GM08714 (cell line): ENCODE data around the gene MORF4L1.

Source experiments
- H3K4me3 ChIP-seq: fragments of 200-500 bp; sonication (Bioruptor generic); 2 replicates; pipeline ENCODE4 v1.5.1; 2014; ENCODE audit warnings: mild to moderate bottlenecking, low read length, inconsistent platforms
- ZNF274 ChIP-seq: IDR thresholded peaks from 2 replicates; pipeline ENCODE4 v1.6.1; 2012; ENCODE audit warnings: mild to moderate bottlenecking, low read depth, low read length

The MORF4L1 gene

DNA sequence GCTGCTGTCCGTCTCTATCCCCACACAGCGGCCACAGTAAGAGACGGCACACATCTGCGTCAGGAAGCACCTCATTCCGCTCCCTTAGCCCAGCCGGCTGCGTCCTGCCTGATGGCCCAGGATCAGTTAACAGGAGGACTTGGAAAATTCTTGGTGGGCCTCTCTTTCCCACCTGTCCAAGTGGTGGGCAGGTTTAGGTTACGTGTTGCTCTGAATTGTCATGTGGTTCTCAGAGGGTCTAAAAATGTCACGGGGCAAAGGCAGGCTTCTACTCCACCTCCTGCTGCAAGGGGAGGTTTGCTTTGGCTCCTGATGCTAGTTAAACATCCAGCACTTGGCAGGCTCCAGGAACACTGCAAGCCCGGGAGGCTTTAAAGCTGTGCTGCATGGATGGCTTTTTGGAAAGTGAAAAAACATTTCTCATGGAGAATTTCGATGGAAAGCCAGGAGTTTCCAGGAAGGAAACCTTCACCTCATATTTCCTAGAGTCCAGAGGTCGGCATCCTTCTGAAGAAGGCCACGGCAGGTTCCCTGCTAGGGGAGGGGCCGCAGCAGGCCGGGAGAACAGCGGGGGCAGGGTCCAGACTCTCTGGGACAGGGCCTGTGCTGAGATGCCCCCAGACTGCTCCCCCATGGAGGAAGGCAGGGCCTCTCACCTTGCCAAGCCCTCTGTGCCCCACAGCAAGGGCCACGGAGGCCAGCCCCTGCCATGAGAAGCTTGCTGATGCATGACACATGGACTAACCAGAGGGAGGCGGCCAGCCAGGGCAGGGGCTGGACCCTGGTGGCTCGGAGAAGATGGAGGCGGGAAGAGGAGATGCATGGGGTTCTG, 61.3 kb downstream of the MORF4L1 start:
- TF ChIP-seq ZNF274 = no peak

DNA sequence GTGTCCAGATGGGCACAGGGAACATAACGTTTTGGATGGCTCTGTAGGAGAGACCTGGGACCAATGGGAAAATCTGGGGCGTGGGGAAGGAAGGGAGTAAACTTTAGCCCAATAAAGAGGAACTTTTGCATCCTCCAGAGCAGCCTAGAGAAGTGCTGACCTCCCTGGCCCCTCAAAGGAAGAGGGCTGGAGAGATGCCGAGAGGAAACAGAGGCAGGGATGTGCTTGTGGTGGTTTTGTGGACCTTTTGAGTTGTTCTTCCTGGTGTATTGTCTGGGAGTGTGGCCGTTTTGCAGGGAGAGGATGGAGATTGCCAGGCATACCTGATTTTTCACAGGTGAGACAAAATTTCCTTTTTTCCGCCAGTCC, 61.9 kb downstream of the MORF4L1 start:
- no peak overlapping the region for H3K4me3 ChIP-seq
- no peak for TF ChIP-seq ZNF274

More for the DNA sequence above, 61.3 kb downstream of the MORF4L1 start:
- no peak overlapping the region for H3K4me3 ChIP-seq

DNA sequence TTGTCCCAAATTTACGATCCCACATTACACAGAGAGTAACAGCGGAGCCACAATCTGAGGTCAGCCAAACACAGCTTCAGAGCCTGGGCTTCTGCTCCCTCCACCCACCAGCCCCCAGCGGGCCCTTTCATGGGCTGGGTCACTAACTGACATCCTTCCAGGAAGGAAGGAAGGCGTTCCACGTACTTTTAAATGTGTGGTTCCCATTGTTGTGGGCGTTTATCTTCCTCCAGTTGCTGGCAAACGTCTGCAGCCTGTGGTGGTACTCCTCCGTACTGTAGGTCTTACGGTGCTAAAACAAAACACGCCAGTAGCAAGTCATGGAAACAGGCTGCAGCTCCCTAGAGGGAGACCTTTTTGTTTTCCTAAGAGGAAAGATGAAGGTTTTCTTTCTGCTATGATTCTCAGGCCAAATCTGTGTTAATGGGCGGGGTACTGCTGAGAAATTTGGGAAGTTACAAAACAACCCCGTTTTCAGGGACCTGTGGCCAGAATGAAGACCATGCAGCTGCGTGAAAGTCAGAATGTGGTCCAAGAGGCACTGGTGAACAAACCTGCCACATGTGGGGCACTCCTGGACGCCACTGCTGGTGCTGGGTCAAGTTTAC, 64.5 kb downstream of the MORF4L1 start:
- H3K4me3 ChIP-seq = no peak overlapping the region
- TF ChIP-seq ZNF274 = no peak

DNA sequence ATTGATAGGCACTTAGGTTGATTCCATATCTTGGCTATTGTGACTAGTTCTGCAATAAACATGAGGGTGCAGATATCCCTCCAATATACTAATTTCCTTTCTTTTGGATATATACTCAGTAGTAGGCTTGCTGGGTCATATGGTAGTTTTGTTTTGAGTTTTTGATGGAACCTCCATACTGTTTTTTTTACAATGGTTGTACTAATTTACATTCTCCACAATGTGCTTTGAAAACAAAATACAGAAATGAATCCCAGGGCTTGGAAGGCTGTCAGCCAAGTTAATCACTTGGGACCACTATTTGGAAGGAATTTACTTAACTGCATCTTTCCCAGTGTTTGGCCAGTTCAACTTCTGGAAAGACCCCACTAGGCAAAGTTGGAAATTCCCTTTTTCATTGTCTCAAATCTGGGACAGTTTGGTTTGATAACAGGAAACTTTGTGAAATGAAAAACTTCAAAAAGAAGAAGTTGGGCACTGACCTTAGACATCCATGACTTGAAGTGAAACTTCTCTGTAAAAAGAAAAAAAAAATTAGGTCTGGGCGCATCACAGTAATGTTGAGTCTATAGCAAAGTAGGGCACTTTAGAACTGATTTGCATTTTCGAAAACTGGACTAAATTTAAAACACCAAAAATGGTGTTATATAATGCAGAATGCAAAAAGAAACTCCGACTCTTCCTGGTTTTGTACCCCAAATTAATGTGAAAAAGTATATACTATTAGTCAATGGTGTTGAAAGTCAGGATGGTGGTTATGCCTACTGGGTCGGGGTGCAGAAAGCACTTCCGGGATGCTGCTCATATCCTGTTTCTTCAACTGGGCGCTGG, 66.2 kb downstream of the MORF4L1 start:
- peak overlapping the region; percentile 57; the same call in 1 of the 2 replicates for H3K4me3 ChIP-seq
- no peak for TF ChIP-seq ZNF274

DNA sequence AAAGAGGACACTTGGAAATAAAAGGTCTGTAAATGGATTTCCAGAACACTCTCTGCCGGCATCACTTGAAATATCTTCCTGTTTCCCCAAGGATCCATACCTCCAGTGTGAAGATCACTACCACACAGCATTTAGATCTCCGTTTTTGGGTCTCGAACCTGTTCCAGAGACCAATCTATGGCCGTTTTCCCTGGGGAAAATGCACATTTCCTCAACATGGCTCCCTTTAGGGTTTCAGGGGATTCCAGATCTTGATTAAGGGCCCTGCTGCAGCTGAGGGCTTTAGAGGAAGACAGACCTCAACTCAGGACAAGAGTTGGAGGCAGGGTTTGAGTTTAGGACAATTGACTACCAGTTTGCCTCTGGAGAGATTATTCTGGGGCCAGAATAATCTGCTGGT, 70.1 kb downstream of the MORF4L1 start:
- no peak for TF ChIP-seq ZNF274
- peak overlapping the region; percentile 71 for H3K4me3 ChIP-seq

DNA sequence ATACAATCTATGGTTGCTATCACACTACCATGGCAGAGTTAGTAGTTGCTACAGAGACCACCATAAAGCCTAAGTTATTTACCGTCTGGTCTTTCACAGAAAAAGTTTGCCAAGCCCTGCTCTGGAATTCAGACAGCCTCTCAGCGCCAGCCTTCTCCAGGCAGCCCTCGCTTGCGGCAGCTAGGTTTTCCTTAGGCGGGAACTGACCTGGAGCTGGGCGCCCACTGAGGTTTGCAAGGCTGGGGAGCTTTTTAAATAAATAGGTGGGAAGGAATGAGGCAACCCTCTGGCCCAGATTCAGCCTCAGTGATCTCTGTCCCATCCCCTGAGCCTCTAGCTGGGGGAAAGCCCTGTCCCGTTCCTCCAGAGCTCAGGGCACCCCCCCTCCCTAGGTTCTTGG, 71.0 kb downstream of the MORF4L1 start:
- no peak for TF ChIP-seq ZNF274
- H3K4me3 ChIP-seq = peak overlapping the region; percentile 71

DNA sequence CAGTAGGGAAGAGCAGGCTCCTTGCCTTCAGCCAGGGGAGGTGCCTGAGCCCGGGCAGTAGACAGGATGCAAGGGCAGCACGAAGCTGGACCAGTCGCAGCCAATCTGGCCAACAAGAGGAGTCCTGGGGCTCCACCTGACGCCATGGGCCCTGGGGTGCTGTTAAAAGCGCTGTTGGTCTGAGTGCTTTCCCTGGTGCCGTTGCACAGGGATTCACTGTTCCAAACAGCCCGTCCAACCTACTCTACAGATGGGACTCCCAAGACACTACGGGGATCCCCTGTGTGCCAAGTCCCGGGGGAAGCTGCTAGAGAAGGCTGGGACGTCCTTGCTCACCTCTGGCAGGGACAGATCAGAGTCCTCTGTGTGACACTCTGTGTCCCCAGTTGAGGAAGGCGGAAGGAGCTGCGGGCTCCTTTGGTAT, 71.5 kb downstream of the MORF4L1 start:
- TF ChIP-seq ZNF274 = no peak
- peak overlapping the region; percentile 71 for H3K4me3 ChIP-seq

DNA sequence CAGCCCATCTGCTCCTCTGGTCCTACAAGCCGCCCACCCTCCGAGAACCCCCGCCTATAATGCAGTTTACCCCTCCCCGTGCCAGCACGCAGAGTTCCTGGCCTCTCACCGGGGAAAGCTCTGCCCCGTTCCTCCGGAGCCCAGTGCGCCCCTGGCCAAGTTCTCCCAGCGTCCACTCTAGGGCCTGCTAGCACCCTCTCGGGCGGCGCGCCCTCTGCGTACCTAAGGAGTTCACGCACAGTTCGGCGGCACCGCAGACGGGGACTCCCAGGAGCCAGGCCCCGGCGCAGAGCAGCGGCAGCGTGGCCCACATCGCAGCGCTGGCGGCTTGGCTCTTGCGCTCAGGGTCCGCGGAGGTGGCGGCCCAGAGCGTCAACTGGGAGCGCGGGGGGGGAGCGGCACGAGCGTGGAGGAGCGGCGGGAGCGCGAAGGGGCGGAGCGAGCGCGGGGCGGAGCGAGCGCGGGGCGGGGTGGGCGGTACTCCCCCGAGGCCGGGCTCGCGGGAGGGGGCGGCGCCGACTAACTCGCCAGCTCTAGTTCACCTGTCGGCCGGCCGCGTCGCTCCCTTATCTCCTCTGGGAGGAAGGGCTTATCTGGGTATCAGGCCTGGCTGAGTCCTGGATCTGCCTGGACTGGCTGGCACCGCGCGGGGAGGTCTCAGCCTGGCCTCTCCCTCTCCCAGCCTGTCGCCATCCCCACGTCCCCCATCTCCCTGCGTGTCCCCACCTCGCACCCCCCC, 72.1 kb downstream of the MORF4L1 start, which contains the start of gene CTSH:
TSS of gene CTSH (minus strand) at position 378 of the 739 bp plus-strand sequence. CDS start at position 313, 65 bp downstream.
- peak within 1 kb of the TSS; percentile 71 for H3K4me3 ChIP-seq
- TF ChIP-seq ZNF274 = no peak

DNA sequence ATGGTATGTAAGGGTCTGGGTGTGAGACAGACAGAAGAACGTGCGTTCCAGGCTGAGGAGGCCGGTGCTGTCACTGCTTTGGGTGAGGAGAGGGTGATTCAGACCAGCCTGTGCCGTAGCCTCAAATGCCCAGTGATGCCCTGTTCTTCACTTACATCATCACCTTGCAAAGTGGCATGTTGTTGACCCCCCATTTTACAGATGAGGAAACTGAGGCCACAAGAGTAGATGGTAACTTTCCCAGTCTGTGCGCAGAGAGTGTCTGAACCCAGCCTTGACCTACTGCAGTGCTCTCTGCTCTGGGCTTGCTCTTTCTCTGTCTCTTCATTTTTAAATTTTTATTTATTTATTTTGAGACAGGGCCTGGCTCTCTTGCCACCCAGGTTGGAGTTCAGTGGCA, 73.8 kb downstream of the MORF4L1 start:
- H3K4me3 ChIP-seq = no peak overlapping the region
- no peak for TF ChIP-seq ZNF274

DNA sequence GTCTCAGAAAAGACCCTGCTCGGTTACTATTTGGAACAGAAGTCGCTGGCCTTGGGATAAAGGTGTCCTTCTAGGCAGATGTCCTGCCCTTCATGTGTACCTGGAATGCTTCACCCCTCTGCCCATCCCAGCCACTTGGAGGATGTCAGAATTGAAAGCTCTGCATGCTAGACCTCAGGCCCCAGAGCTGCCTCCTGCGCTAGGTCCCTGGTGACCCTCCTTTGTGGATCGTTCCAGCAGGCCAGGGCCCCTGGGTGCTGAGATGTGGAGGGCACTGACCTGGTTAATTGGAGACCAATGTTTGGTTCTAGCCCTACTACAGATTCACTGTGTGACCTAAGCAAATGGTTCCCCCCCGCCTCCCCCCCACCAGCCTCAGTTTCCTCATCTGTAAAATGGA, 74.8 kb downstream of the MORF4L1 start:
- no peak overlapping the region for H3K4me3 ChIP-seq
- no peak for TF ChIP-seq ZNF274
